GM12878 (cell line): ENCODE measurements around the gene SHF. TPM values are rescaled to one million over a fixed set of nuclear protein-coding genes. Genes with fewer than 3 reads are reported as not detected.

Experiments used
- ATAC-seq: fragments of 200-7000 bp; cut with Tn5 transposase; 3 replicates; pipeline ENCODE4 v1.9.1; 2020; ENCODE audit warnings: mild to moderate bottlenecking, moderate library complexity
- BruUV-seq: library from RNA; stranded (reverse); fragments of 400-500 nt; replicated peaks from 2 replicates; lab custom pipeline; 2021; lab: Mats Ljungman, UMichigan
- CTCF ChIA-PET: fragments of 300-600 bp; sonication (Branson Sonifier 250); formaldehyde crosslinking; extraction: SDS; loops from one replicate; lab custom pipeline; 2021; ENCODE audit warnings: inconsistent platforms; lab: Yijun Ruan, JAX
- POLR2A ChIA-PET: fragments of 350-600 bp; formaldehyde crosslinking; extraction: SDS; loops from one replicate; lab custom pipeline; 2021; ENCODE audit warnings: inconsistent platforms; lab: Charles Lee
- RAD21 ChIA-PET: fragments of 300-600 bp; sonication (Branson Sonifier 250); formaldehyde crosslinking; loops from one replicate; lab custom pipeline; 2023; ENCODE audit warnings: antibody characterized with exemption; ENCODE audit not compliant: unreplicated experiment; lab: Charles Lee
- SMC1A ChIA-PET: fragments of 300-600 bp; sonication (Branson Sonifier 250); formaldehyde crosslinking; loops from one replicate; lab custom pipeline; 2023; ENCODE audit not compliant: unreplicated experiment, uncharacterized antibody; lab: Charles Lee
- DNase-seq: peaks from one replicate; pipeline ENCODE4 v3.0.0-alpha.2; 2011; ENCODE audit warnings: low read depth, low spot score
- FAIRE-seq: peaks from 3 replicates; lab custom pipeline; 2011; peaks lifted over from hg19 to GRCh38; lab: Jason Lieb, UNC
- H2AFZ ChIP-seq: 2 replicates; pipeline ENCODE4 v1.6.0; 2011; ENCODE audit warnings: low read depth, low read length, control low read depth; ENCODE audit not compliant: control insufficient read depth
- H3K27ac ChIP-seq: 2 replicates; pipeline ENCODE4 v1.5.1; 2011; ENCODE audit warnings: control low read depth; ENCODE audit not compliant: control insufficient read depth, insufficient read depth
- H3K27me3 ChIP-seq, 2 experiments: replicated peaks in 1 of 2; 2 replicates each; pipeline versions ENCODE4 v1.6.0 to v1.6.1; 2011; ENCODE audit warnings: low read length in 1 of 2; ENCODE audit not compliant: control insufficient read depth in 2 of 2, insufficient read depth in 2 of 2
- H3K36me3 ChIP-seq, 2 experiments: 2 replicates each; pipeline ENCODE4 v1.5.1; 2011; ENCODE audit warnings: low read length in 1 of 2; ENCODE audit not compliant: control insufficient read depth in 2 of 2, insufficient read depth in 2 of 2
- H3K4me1 ChIP-seq: 2 replicates; pipeline ENCODE4 v1.6.1; 2011; ENCODE audit warnings: mild to moderate bottlenecking, low read length, moderate library complexity, mixed read lengths; ENCODE audit not compliant: control insufficient read depth, insufficient read depth
- H3K4me2 ChIP-seq: 2 replicates; pipeline ENCODE4 v1.6.0; 2011; ENCODE audit warnings: control low read depth; ENCODE audit not compliant: control insufficient read depth, insufficient read depth
- H3K4me3 ChIP-seq: fragments of 200-600 bp; sonication (generic); 2 replicates; pipeline ENCODE4 v1.5.1; 2016
- H3K79me2 ChIP-seq: 2 replicates; pipeline ENCODE4 v1.6.0; 2011; ENCODE audit warnings: low read length; ENCODE audit not compliant: control insufficient read depth, insufficient read depth
- H3K9ac ChIP-seq: 2 replicates; pipeline ENCODE4 v1.8.0; 2011; ENCODE audit warnings: low read length, control low read depth, mixed read lengths; ENCODE audit not compliant: control insufficient read depth, insufficient read depth
- H3K9me3 ChIP-seq: replicated peaks from 3 replicates; pipeline ENCODE4 v1.5.1; 2011; ENCODE audit warnings: mild to moderate bottlenecking, low read length; ENCODE audit not compliant: control insufficient read depth, insufficient read depth
- H4K20me1 ChIP-seq: 2 replicates; pipeline ENCODE4 v1.6.0; 2011; ENCODE audit not compliant: control insufficient read depth, insufficient read depth
- CBX3 ChIP-seq: fragments of 200-600 bp; sonication (generic); IDR thresholded peaks from 2 replicates; pipeline ENCODE4 v1.6.1; 2016; ENCODE audit warnings: low read depth, borderline replicate concordance
- CHD2 ChIP-seq: IDR thresholded peaks from 2 replicates; pipeline ENCODE4 v1.6.1; 2011; ENCODE audit warnings: low read depth, low read length, improper control_type of control experiment, borderline replicate concordance
- FOS ChIP-seq: IDR thresholded peaks from 3 replicates; pipeline ENCODE4 v1.6.1; 2011; ENCODE audit warnings: borderline replicate concordance; ENCODE audit not compliant: insufficient read length; ENCODE audit errors: extremely low read depth
- FOXK2 ChIP-seq: fragments of 450-650 bp; IDR thresholded peaks from 2 replicates; pipeline ENCODE4 v1.6.1; 2017; ENCODE audit warnings: mild to moderate bottlenecking, moderate library complexity
- GATAD2B ChIP-seq: fragments of 450-650 bp; conservative IDR thresholded peaks from 2 replicates; pipeline ENCODE4 v1.6.1; 2017; ENCODE audit warnings: low read depth, mild to moderate bottlenecking, moderate library complexity
- HDGF ChIP-seq: fragments of 450-650 bp; IDR thresholded peaks from 2 replicates; pipeline ENCODE4 v1.6.1; 2016; ENCODE audit warnings: antibody characterized with exemption
- IKZF1 ChIP-seq: fragments of 450-650 bp; conservative IDR thresholded peaks from 2 replicates; pipeline ENCODE4 v1.6.1; 2017; ENCODE audit warnings: antibody characterized with exemption, mild to moderate bottlenecking
- IRF3 ChIP-seq: fragments of 450-650 bp; IDR thresholded peaks from 2 replicates; pipeline ENCODE4 v1.6.1; 2014; ENCODE audit warnings: mild to moderate bottlenecking
- KAT2A ChIP-seq: conservative IDR thresholded peaks from 2 replicates; pipeline ENCODE4 v1.6.1; 2011; ENCODE audit warnings: low read depth, low read length; ENCODE audit not compliant: control insufficient read depth
- MTA2 ChIP-seq: fragments of 450-650 bp; IDR thresholded peaks from 2 replicates; pipeline ENCODE4 v1.6.1; 2016; ENCODE audit warnings: low read depth, mild to moderate bottlenecking, moderate library complexity
- MXI1 ChIP-seq: fragments of 150-350 bp; IDR thresholded peaks from 2 replicates; pipeline ENCODE4 v1.6.1; 2011; ENCODE audit warnings: low read depth, mild to moderate bottlenecking, inconsistent platforms, low read length, improper control_type of control experiment
- PKNOX1 ChIP-seq: fragments of 450-650 bp; IDR thresholded peaks from 2 replicates; pipeline ENCODE4 v1.6.1; 2016; ENCODE audit warnings: mild to moderate bottlenecking
- POLR2AphosphoS5 ChIP-seq: IDR thresholded peaks from 2 replicates; pipeline ENCODE4 v1.6.1; 2011; ENCODE audit warnings: mild to moderate bottlenecking, low read length, inconsistent platforms
- RAD51 ChIP-seq: fragments of 450-650 bp; IDR thresholded peaks from 2 replicates; pipeline ENCODE4 v1.6.1; 2016; ENCODE audit warnings: moderate library complexity, mild to moderate bottlenecking, inconsistent platforms
- SREBF2 ChIP-seq: IDR thresholded peaks from 2 replicates; pipeline ENCODE4 v1.6.1; 2012; ENCODE audit warnings: mild to moderate bottlenecking, low read length
- ZBED1 ChIP-seq: IDR thresholded peaks from 2 replicates; pipeline ENCODE4 v1.6.1; 2016; ENCODE audit warnings: borderline replicate concordance
- ZNF217 ChIP-seq: fragments of 450-650 bp; IDR thresholded peaks from 2 replicates; pipeline ENCODE4 v1.6.1; 2017; ENCODE audit warnings: antibody characterized with exemption, mild to moderate bottlenecking
- ZNF24 ChIP-seq: fragments of 450-650 bp; IDR thresholded peaks from 2 replicates; pipeline ENCODE4 v1.6.1; 2017; ENCODE audit warnings: antibody characterized with exemption, mild to moderate bottlenecking
- ZNF274 ChIP-seq: IDR thresholded peaks from one replicate; pipeline ENCODE4 v1.8.0; 2011; ENCODE audit not compliant: insufficient read length, insufficient read depth
- ZZZ3 ChIP-seq: IDR thresholded peaks from 2 replicates; pipeline ENCODE4 v1.6.1; 2011; ENCODE audit warnings: low read depth; ENCODE audit not compliant: control insufficient read depth, insufficient read length
- WGBS: methylation state at CpG from one replicate; pipeline ENCODE4 v1.1.6; 2016; ENCODE audit warnings: low lambda C conversion rate; ENCODE audit not compliant: insufficient replicate concordance, insufficient coverage; ENCODE audit errors: missing lambda C conversion rate; 5-methylcytosine and 5-hydroxymethylcytosine counted together
- in situ Hi-C: fragments of 300-500 bp; cut with MboI; formaldehyde crosslinking; loops from 9 replicates; pipeline ENCODE4 v1.14.3; 2018; ENCODE audit warnings: mixed read lengths
- intact Hi-C: fragments of 100-400 bp; cut with micrococcal nuclease; formaldehyde crosslinking; loops from one replicate; pipeline ENCODE4 v1.14.2; 2022; ENCODE audit not compliant: unreplicated experiment
- polyA plus RNA-seq, 11 experiments: library from polyadenylated mRNA; depleted of rRNA in 4 of 11; unstranded in 6 of 11; stranded (reverse) in 5 of 11; fragments of >200 nt; fragmentation: Nextera tagmentation in 4 of 11; fragmentation: Illumina TruSeq in 1 of 11; extraction: Ambion mirVana in 4 of 11; extraction: Trizol in 1 of 11; gene quantifications; 1 replicate in 1 of 11; 2 replicates in 10 of 11; pipeline versions ENCODE4 v1.2.1 to v1.2.3, GENCODE V29; 2011 to 2016; ENCODE audit warnings: inconsistent platforms in 2 of 11, missing spikeins in 2 of 11, low read depth in 1 of 11
- total RNA-seq, 4 experiments: library from RNA; depleted of rRNA in 3 of 4; stranded (reverse); fragments of >200 nt in 3 of 4; fragmentation: Illumina TruSeq in 1 of 4; extraction: Trizol in 1 of 4; gene quantifications; 2 replicates each; pipeline versions ENCODE4 v1.2.1 to v1.2.3, GENCODE V29; 2013 to 2021

The SHF gene
- total and polyA plus RNA-seq, 10 of the 15 experiments (the other 5 are each of a cell fraction or from before 2014, with no cell fraction given) = 0.04 to 5.7 (median 1.0) TPM; not detected in 1

GRCh38 chr15:45199136-45199810, 11.5 kb upstream of the SHF start:
- ATAC-seq = peak; percentile 41
- Histone ChIP-seq H3K9ac (peak overlapping the region; percentile 96), H3K4me2 (peak overlapping the region; percentile 98), H3K36me3 (no peaks in the 10 kb centered on the region), H3K27ac (peak overlapping the region; percentile 95), H3K9me3 (no peaks in the 10 kb centered on the region), H3K79me2 (no peaks in the 10 kb centered on the region), H3K4me1 (no peaks in the 10 kb centered on the region; the same call in none of the 2 replicates), H3K4me3 (peak overlapping the region; percentile 86), H2AFZ (peak overlapping the region; percentile 98), H3K27me3 (no peaks in the 10 kb centered on the region), H4K20me1 (no peaks in the 10 kb centered on the region)
- TSS peak; percentile 76 for BruUV-seq
- ChIA-PET RAD21 (interaction anchor here (1.7 to 8.2 kb wide), 4 partner anchors 11 to 201 kb away, joined by 5 to 104 read pairs (median 47); partner anchors contain the start of gene SHF), CTCF (interaction anchor here (0.6 to 11.2 kb wide), 11 partner anchors 9 to 551 kb away, joined by 3 to 253 read pairs (median 7); partner anchors contain the start of genes GATM and SHF), SMC1A (interaction anchor here (2.4 to 14.4 kb wide), 3 partner anchors 20 to 192 kb away, joined by 14 to 159 read pairs (median 46); no protein-coding TSS in a partner anchor), POLR2A (interaction anchor here (0.6 to 2.5 kb wide), 7 partner anchors 9 to 240 kb away, joined by 3 to 25 read pairs (median 6); partner anchors contain the start of gene SHF)
- in situ Hi-C loops = loop anchor here (10.0 kb wide), 1 partner anchor 386 kb away; the partner anchor contains the start of gene BLOC1S6
- DNase-seq = peak; percentile 34
- no peak for FAIRE-seq
- under 1% methylated on average over 24 of the region's 25 CpGs for WGBS
- intact Hi-C loops = loop anchor here (10.0 kb wide), 1 partner anchor 436 kb away; the partner anchor contains the start of gene SQOR
- TF ChIP-seq CBX3 (no peak), MXI1 (peak; percentile 5; the same call in 1 of the 2 replicates), KAT2A (no peak), IKZF1 (peak; percentile 45), ZNF24 (no peak), RAD51 (peak; percentile 66; the same call in 1 of the 2 replicates), MTA2 (peak; percentile 9; the same call in 1 of the 2 replicates), HDGF (peak; percentile 4; the same call in 1 of the 2 replicates), ZNF217 (no peak), POLR2AphosphoS5 (peak; percentile 29; the same call in 1 of the 2 replicates), CHD2 (no peak), GATAD2B (0 out of 2 replicates have a peak, but pooled peaks have one; percentile 38), PKNOX1 (peak; percentile 39; the same call in 1 of the 2 replicates), ZZZ3 (no peak), ZBED1 (no peak), ZNF274 (no peak), FOS (no peak), FOXK2 (no peak), SREBF2 (no peak), IRF3 (no peak)
